Heart left ventricle (tissue), 16 donors: ENCODE measurements around the gene FRMPD4. TPM values are rescaled to one million over a fixed set of nuclear protein-coding genes. Genes with fewer than 3 reads are reported as not detected.

Experiments used
- ATAC-seq, 4 donors: fragments of 200-7000 bp; cut with Tn5 transposase; one replicate each; pipeline ENCODE4 v1.9.1; 2020 to 2022; ENCODE audit warnings: moderate library complexity in 4 of 4, mild to moderate bottlenecking in 3 of 4, moderate number of reproducible peaks in 1 of 4
- DNase-seq, 5 donors: peaks; one replicate each; pipeline ENCODE4 v3.0.0-alpha.2; 2020
- H3K27ac ChIP-seq, 12 donors: fragments of 200-600 bp; sonication (generic) in 4 of 12; one replicate each; pipeline versions ENCODE4 v1.5.0 to v1.8.0; 2016 to 2022; ENCODE audit warnings: mild to moderate bottlenecking in 2 of 12
- H3K27me3 ChIP-seq, 9 donors: fragments of 200-600 bp; sonication (generic) in 2 of 9; one replicate each; pipeline versions ENCODE4 v1.5.1 to v1.8.0; 2016 to 2022; ENCODE audit warnings: mild to moderate bottlenecking in 3 of 9
- H3K36me3 ChIP-seq, 9 donors: fragments of 200-600 bp; sonication (generic) in 2 of 9; one replicate each; pipeline versions ENCODE4 v1.5.0 to v1.8.0; 2018 to 2022; ENCODE audit warnings: mild to moderate bottlenecking in 2 of 9
- H3K4me1 ChIP-seq, 12 donors: fragments of 200-600 bp; sonication (generic) in 4 of 12; one replicate each; pipeline versions ENCODE4 v1.5.0 to v1.8.0; 2016 to 2022; ENCODE audit warnings: mild to moderate bottlenecking in 3 of 12
- H3K4me3 ChIP-seq, 12 donors: fragments of 200-600 bp; sonication (generic) in 4 of 12; one replicate each; pipeline versions ENCODE4 v1.5.0 to v1.8.0; 2017 to 2022; ENCODE audit warnings: mild to moderate bottlenecking in 9 of 12, moderate library complexity in 4 of 12
- H3K9me3 ChIP-seq, 12 donors: fragments of 200-600 bp; sonication (generic) in 4 of 12; one replicate each; pipeline versions ENCODE4 v1.5.0 to v1.8.0; 2016 to 2022; ENCODE audit warnings: mild to moderate bottlenecking in 1 of 12
- CTCF ChIP-seq, 12 donors: fragments of 200-600 bp; sonication (generic) in 4 of 12; IDR thresholded peaks; one replicate each; pipeline versions ENCODE4 v1.5.0 to v1.8.0; 2018 to 2022; ENCODE audit warnings: antibody characterized with exemption in 12 of 12, mild to moderate bottlenecking in 5 of 12
- POLR2A ChIP-seq, 2 donors: fragments of 450-650 bp; IDR thresholded peaks; one replicate each; pipeline ENCODE4 v1.6.1; 2017; ENCODE audit warnings: antibody characterized with exemption in 2 of 2, mild to moderate bottlenecking in 2 of 2, moderate library complexity in 2 of 2
- WGBS, 4 donors: extraction: QIAGEN DNeasy Blood & Tissue Kit in 2 of 4; methylation state at CpG; one replicate each; pipeline versions ENCODE4 v1.1.5 to v1.1.7; 2013 to 2018; 5-methylcytosine and 5-hydroxymethylcytosine counted together
- intact Hi-C, 10 donors: fragments of 100-400 bp; cut with DNase I; formaldehyde crosslinking; loops; one replicate each; pipeline versions ENCODE4 v1.11.1 to v1.14.2; 2022
- polyA plus RNA-seq, 2 donors: library from polyadenylated mRNA; stranded (reverse); fragments of 200-250 nt; gene quantifications; one replicate each; pipeline ENCODE4 v1.2.3, GENCODE V29; 2013
- total RNA-seq, 9 donors: library from RNA; depleted of rRNA in 2 of 9; stranded (reverse); fragments of >200 nt in 2 of 9; fragmentation: NEBNext Ultra II Directional in 3 of 9; extraction: Animal tissue kit (Norgen Biotek cat#: 25700) in 3 of 9; gene quantifications; one replicate each; pipeline versions ENCODE4 v1.1.0 to v1.2.4, GENCODE V29; 2016 to 2023
- donor health status: ischemic (EF 13 %, LVEDD 7.1; RV severe dilation, severe dysfunction).
- donor health status: healthy with polysubstance abuse.
- donor health status: DM: no; HTN: yes; CAD: no.
- donor health status: DM: no; HTN: no; CAD: no.
- donor health status: ischemic (EF 25% LVEDD 6.9; RV normal size, moderate dysfunction).
- donor health status: ischemic (EF 25% LVEDD 5.7; RV mildly dilated, moderate dysfunction).
- donor health status: healthy.
- donor health status: DM: yes; HTN: yes; CAD: no.
- donor health status: ischemic (EF 35%, LVEDD 5.7; RV mildly dilated, moderate dysfunction).
- donor health status: nonischemic (EF 11% LVEDD 7.7; RV severe dilation, severe dysfunction).
- donor health status: DM: yes; HTN: yes; CAD: no.
- donor health status: PGD.
- donor health status: ischemic (EF 29% LVEDD 5.4; RV normal size, mild dysfunction).
- donor health status: nonischemic (EF 23%, LVEDD 6.1; RV moderate dilation, normal function).

FRMPD4 gene
- total and polyA plus RNA-seq, 11 donors: 0.07 to 4.2 (median 1.4) TPM

- DNase-seq (no peak), ATAC-seq (no peak)
- Histone ChIP-seq H3K27me3 (no peaks in the 10 kb centered on the region), H3K27ac (no peak overlapping the region), H3K4me3 (no peak overlapping the region), H3K9me3 (no peaks in the 10 kb centered on the region), H3K4me1 (no peaks in the 10 kb centered on the region), H3K36me3 (no peaks in the 10 kb centered on the region)
- intact Hi-C loops: no loop called here
- TF ChIP-seq POLR2A (IDR thresholded peaks at IDR 0.05): no peak
- no peak for TF ChIP-seq CTCF (IDR thresholded peaks at IDR 0.05)
- WGBS, 4 donors: 34 to 60% (median 37%) methylated on average over 5 of the region's 5 CpGs
Observed at GRCh38 chrX:12421918-12422317, 283.6 kb downstream of the FRMPD4 start.

- Histone ChIP-seq H3K27me3 (no peaks in the 10 kb centered on the region), H3K4me3 (no peak overlapping the region), H3K27ac (no peak overlapping the region), H3K4me1 (no peaks in the 10 kb centered on the region), H3K9me3 (no peaks in the 10 kb centered on the region), H3K36me3 (no peaks in the 10 kb centered on the region)
- intact Hi-C loops: no loop called here
- DNase-seq (no peak), ATAC-seq (no peak)
- WGBS, 4 donors: 47 to 73% (median 52%) methylated on average over 1 of the region's 1 CpG
- no peak for TF ChIP-seq CTCF (IDR thresholded peaks at IDR 0.05)
- TF ChIP-seq POLR2A (IDR thresholded peaks at IDR 0.05): no peak
Observed at GRCh38 chrX:12423346-12423745, 285.1 kb downstream of the FRMPD4 start.

- DNase-seq (no peak), ATAC-seq (no peak)
- H3K27ac ChIP-seq: no peak overlapping the region
- H3K4me1 ChIP-seq: no peaks in the 10 kb centered on the region
- 75 to 86% (median 78%) methylated on average over 4 of the region's 4 CpGs for WGBS, 4 donors
- H3K9me3 ChIP-seq: no peaks in the 10 kb centered on the region
- H3K4me3 ChIP-seq: no peak overlapping the region
- no peak for TF ChIP-seq POLR2A (IDR thresholded peaks at IDR 0.05)
- TF ChIP-seq CTCF (IDR thresholded peaks at IDR 0.05): no peak
- H3K36me3 ChIP-seq: no peaks in the 10 kb centered on the region
- H3K27me3 ChIP-seq: no peaks in the 10 kb centered on the region
- intact Hi-C loops: no loop called here
Observed at GRCh38 chrX:12425496-12425895, 287.2 kb downstream of the FRMPD4 start.

GRCh38 chrX:12426420-12426819 is 288.1 kb downstream of the FRMPD4 start:
- no peak overlapping the region for H3K27ac ChIP-seq
- ATAC-seq (no peak), DNase-seq (no peak)
- TF ChIP-seq POLR2A (IDR thresholded peaks at IDR 0.05) (no peak), CTCF (IDR thresholded peaks at IDR 0.05) (no peak)
- WGBS, 4 donors: 79 to 98% (median 86%) methylated on average over 2 of the region's 2 CpGs
- no peaks in the 10 kb centered on the region for H3K36me3 ChIP-seq
- no peaks in the 10 kb centered on the region for H3K4me1 ChIP-seq
- no peak overlapping the region for H3K4me3 ChIP-seq
- no peaks in the 10 kb centered on the region for H3K9me3 ChIP-seq
- intact Hi-C loops: no loop called here
- H3K27me3 ChIP-seq: no peaks in the 10 kb centered on the region
